ENCODE data around the gene NDUFB3.
A peak's percentile ranks its signal among the peaks of the same experiment; 100 is the strongest.
"Not testable (repeated sequence)": the region's sequence is repeated elsewhere in the genome, so short reads cannot be mapped to it uniquely, and the experiment has no call there.

Gene NDUFB3

DNA sequence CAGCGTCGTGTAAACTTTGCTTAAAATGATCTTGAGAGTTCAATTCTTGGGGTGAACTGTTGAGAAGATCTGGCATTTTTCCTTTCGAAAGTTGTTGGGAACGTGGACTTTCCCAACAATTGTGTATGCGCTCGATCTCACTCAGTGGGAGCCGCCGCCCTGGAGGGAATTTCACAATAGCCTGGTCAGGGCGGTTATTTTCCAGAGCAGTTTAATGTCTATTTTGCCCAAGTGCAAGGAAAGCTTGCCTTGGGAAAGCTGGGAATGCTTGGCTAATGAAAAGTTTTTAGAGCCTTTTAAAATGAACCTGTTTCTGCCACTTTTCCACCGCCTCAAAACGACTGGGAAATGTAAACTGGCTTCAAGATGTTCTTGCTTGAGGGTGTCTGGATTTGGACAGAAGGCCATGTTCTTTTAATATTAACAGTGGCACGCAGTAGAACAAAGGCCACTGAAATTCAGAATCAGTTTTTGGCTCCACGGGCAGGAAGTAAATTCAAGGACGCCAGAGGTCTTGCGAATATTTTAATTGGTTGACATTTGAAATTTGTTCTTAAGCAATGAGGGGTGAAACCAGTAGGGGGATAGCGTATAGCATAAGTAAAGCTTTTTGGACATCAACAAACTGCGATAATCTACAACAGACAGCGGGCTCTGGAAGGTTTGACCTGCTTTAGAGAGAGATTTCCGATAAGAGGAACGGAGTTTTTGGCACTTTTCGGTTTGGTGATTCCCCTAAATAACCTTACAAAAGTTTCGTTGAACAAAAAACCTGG lies 45.3 kb downstream of the NDUFB3 start:
- Histone ChIP-seq H3K27ac (replicated peaks) (peak overlapping the region; percentile 98), H3K27me3 (ENCODE audit: insufficient read depth, poor library complexity, severe bottlenecking) (no peaks in the 10 kb centered on the region), H3K4me3 (replicated peaks; ENCODE audit: insufficient read depth, low read length) (peak overlapping the region; percentile 85)
- DNase-seq (ENCODE audit: low read depth in 1 of 2, low spot score in 1 of 2) = peak; percentile 65 to 72
- TF ChIP-seq, protein P1, sequence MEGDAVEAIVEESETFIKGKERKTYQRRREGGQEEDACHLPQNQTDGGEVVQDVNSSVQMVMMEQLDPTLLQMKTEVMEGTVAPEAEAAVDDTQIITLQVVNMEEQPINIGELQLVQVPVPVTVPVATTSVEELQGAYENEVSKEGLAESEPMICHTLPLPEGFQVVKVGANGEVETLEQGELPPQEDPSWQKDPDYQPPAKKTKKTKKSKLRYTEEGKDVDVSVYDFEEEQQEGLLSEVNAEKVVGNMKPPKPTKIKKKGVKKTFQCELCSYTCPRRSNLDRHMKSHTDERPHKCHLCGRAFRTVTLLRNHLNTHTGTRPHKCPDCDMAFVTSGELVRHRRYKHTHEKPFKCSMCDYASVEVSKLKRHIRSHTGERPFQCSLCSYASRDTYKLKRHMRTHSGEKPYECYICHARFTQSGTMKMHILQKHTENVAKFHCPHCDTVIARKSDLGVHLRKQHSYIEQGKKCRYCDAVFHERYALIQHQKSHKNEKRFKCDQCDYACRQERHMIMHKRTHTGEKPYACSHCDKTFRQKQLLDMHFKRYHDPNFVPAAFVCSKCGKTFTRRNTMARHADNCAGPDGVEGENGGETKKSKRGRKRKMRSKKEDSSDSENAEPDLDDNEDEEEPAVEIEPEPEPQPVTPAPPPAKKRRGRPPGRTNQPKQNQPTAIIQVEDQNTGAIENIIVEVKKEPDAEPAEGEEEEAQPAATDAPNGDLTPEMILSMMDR (IDR thresholded peaks at IDR 0.05; ENCODE audit: insufficient read depth, low read length) = no peak
- TF ChIP-seq REST (IDR thresholded peaks at IDR 0.05; ENCODE audit: insufficient replicate concordance, low read depth) (no peak), GABPA (IDR thresholded peaks at IDR 0.05; ENCODE audit: low read depth) (no peak), POLR2AphosphoS5 (IDR thresholded peaks at IDR 0.05; ENCODE audit: low read depth) (no peak), SPI1 (IDR thresholded peaks at IDR 0.05; ENCODE audit: borderline replicate concordance, low read depth) (no peak)

DNA sequence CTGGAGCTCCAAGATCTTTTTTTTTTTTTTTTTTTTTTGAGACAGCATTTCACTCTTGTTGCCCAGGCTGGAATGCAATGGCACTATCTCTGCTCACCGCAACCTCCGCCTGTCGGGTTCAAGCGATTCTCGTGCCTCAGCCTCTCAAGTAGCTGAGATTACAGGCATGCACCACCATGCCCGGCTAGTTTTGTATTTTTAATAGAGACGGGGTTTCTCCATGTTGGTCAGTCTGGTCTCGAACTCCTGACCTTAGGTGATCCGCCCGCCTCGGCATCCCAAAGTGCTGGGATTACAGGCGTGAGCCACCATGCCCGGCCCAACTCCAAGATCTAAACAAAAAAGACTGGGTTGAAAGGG lies 45.9 kb downstream of the NDUFB3 start:
- Histone ChIP-seq H3K4me3 (replicated peaks; ENCODE audit: insufficient read depth, low read length) (peak overlapping the region; percentile 85), H3K27ac (replicated peaks) (peak overlapping the region; percentile 98)
- peak in 1 of 2 experiments; percentile 36 for DNase-seq (ENCODE audit: low read depth in 1 of 2, low spot score in 1 of 2)
- H3K27me3 ChIP-seq (ENCODE audit: insufficient read depth, poor library complexity, severe bottlenecking) = not testable (repeated sequence)

- peak; percentile 92 to 95 for DNase-seq (ENCODE audit: low read depth in 1 of 2, low spot score in 1 of 2)
- peak overlapping the region; percentile 85 for H3K4me3 ChIP-seq (replicated peaks; ENCODE audit: insufficient read depth, low read length)
- TF ChIP-seq, protein P1 (IDR thresholded peaks at IDR 0.05; ENCODE audit: insufficient read depth, low read length) = peak; percentile 25
- TF ChIP-seq POLR2AphosphoS5 (IDR thresholded peaks at IDR 0.05; ENCODE audit: low read depth) = peak; percentile 69
- TF ChIP-seq SPI1 (IDR thresholded peaks at IDR 0.05; ENCODE audit: borderline replicate concordance, low read depth) = no peak
- no peak for TF ChIP-seq GABPA (IDR thresholded peaks at IDR 0.05; ENCODE audit: low read depth)
- peak; percentile 16 for TF ChIP-seq REST (IDR thresholded peaks at IDR 0.05; ENCODE audit: insufficient replicate concordance, low read depth)
- H3K27ac ChIP-seq (replicated peaks) = peak overlapping the region; percentile 98
- H3K27me3 ChIP-seq (ENCODE audit: insufficient read depth, poor library complexity, severe bottlenecking) = no peaks in the 10 kb centered on the region
Observed at GRCh38 chr2:201118121-201118960, 46.5 kb downstream of the NDUFB3 start.
